ENCODE data around the gene C1QB.

DNA sequence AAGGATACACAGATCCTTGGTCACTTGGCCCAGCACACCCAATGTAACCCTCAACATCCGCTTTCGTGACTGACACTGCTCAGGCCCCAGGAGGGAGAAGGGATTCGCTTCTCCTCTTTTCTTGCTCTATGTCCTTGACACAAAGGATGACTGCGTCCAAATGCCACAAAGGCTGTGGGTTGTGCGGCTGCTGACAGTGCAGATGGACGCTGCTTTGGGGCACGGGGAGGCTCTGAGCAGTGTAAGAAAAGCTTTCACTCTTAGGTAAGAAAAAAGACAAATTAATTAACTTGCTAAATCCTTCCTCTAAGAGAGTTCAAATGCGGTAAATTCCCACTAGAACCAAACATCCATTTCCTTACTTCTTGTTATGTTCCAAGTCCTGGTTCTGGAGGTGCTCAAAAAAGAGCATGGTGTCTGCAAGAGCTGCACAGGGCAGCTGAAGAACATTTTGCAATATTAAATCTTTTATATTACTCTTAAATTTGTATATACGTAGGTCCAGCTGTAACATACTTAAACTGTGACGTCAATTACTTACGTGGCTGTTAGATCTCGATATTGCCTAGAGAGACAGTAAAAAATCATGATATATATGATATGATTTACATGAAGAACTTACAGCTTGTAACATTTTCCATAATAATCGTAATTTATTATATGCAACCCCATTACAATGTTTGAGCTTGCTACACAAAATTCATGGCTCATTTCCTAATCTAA, 38.2 kb downstream of the C1QB start:
- TF ChIP-seq, protein P1, sequence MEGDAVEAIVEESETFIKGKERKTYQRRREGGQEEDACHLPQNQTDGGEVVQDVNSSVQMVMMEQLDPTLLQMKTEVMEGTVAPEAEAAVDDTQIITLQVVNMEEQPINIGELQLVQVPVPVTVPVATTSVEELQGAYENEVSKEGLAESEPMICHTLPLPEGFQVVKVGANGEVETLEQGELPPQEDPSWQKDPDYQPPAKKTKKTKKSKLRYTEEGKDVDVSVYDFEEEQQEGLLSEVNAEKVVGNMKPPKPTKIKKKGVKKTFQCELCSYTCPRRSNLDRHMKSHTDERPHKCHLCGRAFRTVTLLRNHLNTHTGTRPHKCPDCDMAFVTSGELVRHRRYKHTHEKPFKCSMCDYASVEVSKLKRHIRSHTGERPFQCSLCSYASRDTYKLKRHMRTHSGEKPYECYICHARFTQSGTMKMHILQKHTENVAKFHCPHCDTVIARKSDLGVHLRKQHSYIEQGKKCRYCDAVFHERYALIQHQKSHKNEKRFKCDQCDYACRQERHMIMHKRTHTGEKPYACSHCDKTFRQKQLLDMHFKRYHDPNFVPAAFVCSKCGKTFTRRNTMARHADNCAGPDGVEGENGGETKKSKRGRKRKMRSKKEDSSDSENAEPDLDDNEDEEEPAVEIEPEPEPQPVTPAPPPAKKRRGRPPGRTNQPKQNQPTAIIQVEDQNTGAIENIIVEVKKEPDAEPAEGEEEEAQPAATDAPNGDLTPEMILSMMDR (IDR thresholded peaks at IDR 0.05): no peak
- TF ChIP-seq EP300 (IDR thresholded peaks at IDR 0.05) (no peak), POLR2A (IDR thresholded peaks at IDR 0.05) (no peak), POLR2AphosphoS5 (IDR thresholded peaks at IDR 0.05) (no peak)

Data from sigmoid colon (tissue), 4 donors.